HepG2 (cell line): ENCODE measurements around the gene ARHGAP45. TPM values are rescaled to one million over a fixed set of nuclear protein-coding genes. Genes with fewer than 3 reads are reported as not detected.

Experiments used
- ATF7 ChIP-seq, 2 experiments: fragments of 450-650 bp in 1 of 2; sonication (generic) in 1 of 2; formaldehyde crosslinking in 1 of 2; IDR thresholded peaks; 2 replicates each; pipeline versions ENCODE4 v1.4.0 to v1.6.1; 2016 to 2020; ENCODE audit warnings: antibody characterized with exemption in 1 of 2, mild to moderate bottlenecking in 1 of 2, missing genetic modification reagents in 1 of 2
- MBD4 ChIP-seq: IDR thresholded peaks from 2 replicates; pipeline ENCODE4 v1.6.1; 2012; ENCODE audit warnings: low read length, inconsistent platforms, borderline replicate concordance
- SNAPC4 ChIP-seq: sonication (generic); formaldehyde crosslinking; IDR thresholded peaks from 2 replicates; pipeline ENCODE4 v1.4.0; 2020; ENCODE audit warnings: mild to moderate bottlenecking, missing genetic modification reagents
- TFDP2 ChIP-seq: sonication (generic); formaldehyde crosslinking; IDR thresholded peaks from 2 replicates; pipeline ENCODE4 v1.4.0; 2020; ENCODE audit warnings: missing genetic modification reagents
- ZBTB7B ChIP-seq: sonication (generic); formaldehyde crosslinking; IDR thresholded peaks from 2 replicates; pipeline ENCODE4 v1.4.0; 2020; ENCODE audit warnings: missing genetic modification reagents
- ZNF263 ChIP-seq: sonication (generic); formaldehyde crosslinking; IDR thresholded peaks from 2 replicates; pipeline ENCODE4 v1.4.0; 2020; ENCODE audit warnings: missing genetic modification reagents
- ZNF282 ChIP-seq: fragments of 450-650 bp; IDR thresholded peaks from 2 replicates; pipeline ENCODE4 v1.6.1; 2018; ENCODE audit not compliant: partially characterized antibody
- ZNF326 ChIP-seq: sonication (generic); formaldehyde crosslinking; IDR thresholded peaks from 2 replicates; pipeline ENCODE4 v1.4.0; 2020; ENCODE audit warnings: missing genetic modification reagents, borderline replicate concordance
- ZNF512B ChIP-seq: sonication (generic); formaldehyde crosslinking; IDR thresholded peaks from 2 replicates; pipeline ENCODE4 v1.5.1; 2020; ENCODE audit warnings: missing genetic modification reagents, mild to moderate bottlenecking, borderline replicate concordance
- polyA plus RNA-seq, 8 experiments: library from polyadenylated mRNA; depleted of rRNA in 3 of 8; stranded (reverse) in 7 of 8; unstranded in 1 of 8; fragments of >200 nt; fragmentation: Illumina TruSeq in 4 of 8; extraction: Trizol in 4 of 8; gene quantifications; 2 replicates each; pipeline versions ENCODE4 v1.2.1 to v1.2.3, GENCODE V29; 2011 to 2016; ENCODE audit warnings: low read depth in 4 of 8, missing spikeins in 1 of 8, mixed read lengths in 1 of 8; ENCODE audit not compliant: insufficient read depth in 1 of 8
- total RNA-seq, 5 experiments: library from RNA; depleted of rRNA; stranded (reverse); fragments of >200 nt; fragmentation: Illumina TruSeq; extraction: Trizol; gene quantifications; 2 replicates each; pipeline ENCODE4 v1.2.3, GENCODE V29; 2016; ENCODE audit warnings: low read depth in 1 of 5
- TF ChIP-seq, protein P1 (sequence below): sonication (generic); formaldehyde crosslinking; conservative IDR thresholded peaks from 2 replicates; pipeline ENCODE4 v1.4.0; 2020; ENCODE audit warnings: missing genetic modification reagents
- TF ChIP-seq, protein P2 (sequence below): sonication (generic); formaldehyde crosslinking; IDR thresholded peaks from 2 replicates; pipeline ENCODE4 v1.4.0; 2020; ENCODE audit warnings: mild to moderate bottlenecking, missing genetic modification reagents, borderline replicate concordance

The ARHGAP45 gene
- total and polyA plus RNA-seq, 2 of the 13 experiments (the other 11 are each of a cell fraction or from before 2014, with no cell fraction given), result 0.84 to 32.0 TPM

DNA sequence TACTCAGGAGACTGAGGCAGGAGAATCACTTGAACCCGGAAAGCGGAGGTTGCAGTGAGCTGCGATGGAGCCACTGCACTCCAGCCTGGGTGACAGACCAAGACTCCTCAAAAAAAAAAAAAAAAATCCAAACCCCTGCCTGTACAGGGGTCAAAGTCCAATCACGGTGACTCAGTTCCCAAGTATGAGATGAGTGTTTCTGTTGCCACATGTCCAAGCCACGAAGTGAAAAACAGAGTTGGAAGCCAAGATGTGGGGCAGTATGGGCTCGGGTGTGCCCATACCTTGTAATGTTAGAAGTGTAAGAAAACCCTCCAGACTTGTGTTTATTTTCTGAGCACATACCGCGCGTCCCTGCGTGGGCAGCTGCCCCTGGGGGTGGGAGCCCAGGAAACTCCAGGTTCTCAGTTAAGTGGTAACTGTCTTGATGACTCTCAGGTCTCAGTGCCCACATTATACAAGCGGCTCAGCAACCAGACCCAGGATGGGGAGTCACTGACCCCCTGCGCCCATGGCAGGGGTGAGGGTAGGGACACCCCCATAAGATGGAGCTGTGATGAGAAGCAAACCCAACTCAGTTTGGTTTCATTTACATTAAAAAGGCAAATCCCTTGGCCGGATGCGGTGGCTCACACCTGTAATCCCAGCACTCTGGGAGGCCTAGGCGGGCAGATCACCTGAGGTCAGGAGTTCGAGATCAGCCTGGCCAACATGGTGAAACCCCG lies 35.6 kb downstream of the ARHGAP45 start (continued):
- TF ChIP-seq, protein P1, sequence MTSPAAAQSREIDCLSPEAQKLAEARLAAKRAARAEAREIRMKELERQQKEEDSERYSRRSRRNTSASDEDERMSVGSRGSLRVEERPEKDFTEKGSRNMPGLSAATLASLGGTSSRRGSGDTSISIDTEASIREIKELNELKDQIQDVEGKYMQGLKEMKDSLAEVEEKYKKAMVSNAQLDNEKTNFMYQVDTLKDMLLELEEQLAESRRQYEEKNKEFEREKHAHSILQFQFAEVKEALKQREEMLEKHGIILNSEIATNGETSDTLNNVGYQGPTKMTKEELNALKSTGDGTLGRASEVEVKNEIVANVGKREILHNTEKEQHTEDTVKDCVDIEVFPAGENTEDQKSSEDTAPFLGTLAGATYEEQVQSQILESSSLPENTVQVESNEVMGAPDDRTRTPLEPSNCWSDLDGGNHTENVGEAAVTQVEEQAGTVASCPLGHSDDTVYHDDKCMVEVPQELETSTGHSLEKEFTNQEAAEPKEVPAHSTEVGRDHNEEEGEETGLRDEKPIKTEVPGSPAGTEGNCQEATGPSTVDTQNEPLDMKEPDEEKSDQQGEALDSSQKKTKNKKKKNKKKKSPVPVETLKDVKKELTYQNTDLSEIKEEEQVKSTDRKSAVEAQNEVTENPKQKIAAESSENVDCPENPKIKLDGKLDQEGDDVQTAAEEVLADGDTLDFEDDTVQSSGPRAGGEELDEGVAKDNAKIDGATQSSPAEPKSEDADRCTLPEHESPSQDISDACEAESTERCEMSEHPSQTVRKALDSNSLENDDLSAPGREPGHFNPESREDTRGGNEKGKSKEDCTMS (CRISPR knock-in tag), result no peak
- TF ChIP-seq ZNF263 (CRISPR knock-in tag), result no peak
- no peak for TF ChIP-seq ZNF512B
- no peak for TF ChIP-seq TFDP2
- TF ChIP-seq SNAPC4 (CRISPR knock-in tag), result no peak
- TF ChIP-seq ZNF326, result no peak
- no peak for TF ChIP-seq ZBTB7B (CRISPR knock-in tag)
- TF ChIP-seq ZNF282, result no peak
- no peak for TF ChIP-seq ATF7 (IDR thresholded peaks at IDR 0.05)
- TF ChIP-seq ATF7 (CRISPR knock-in tag; IDR thresholded peaks at IDR 0.05), result no peak
- TF ChIP-seq MBD4, result no peak
- TF ChIP-seq, protein P2, sequence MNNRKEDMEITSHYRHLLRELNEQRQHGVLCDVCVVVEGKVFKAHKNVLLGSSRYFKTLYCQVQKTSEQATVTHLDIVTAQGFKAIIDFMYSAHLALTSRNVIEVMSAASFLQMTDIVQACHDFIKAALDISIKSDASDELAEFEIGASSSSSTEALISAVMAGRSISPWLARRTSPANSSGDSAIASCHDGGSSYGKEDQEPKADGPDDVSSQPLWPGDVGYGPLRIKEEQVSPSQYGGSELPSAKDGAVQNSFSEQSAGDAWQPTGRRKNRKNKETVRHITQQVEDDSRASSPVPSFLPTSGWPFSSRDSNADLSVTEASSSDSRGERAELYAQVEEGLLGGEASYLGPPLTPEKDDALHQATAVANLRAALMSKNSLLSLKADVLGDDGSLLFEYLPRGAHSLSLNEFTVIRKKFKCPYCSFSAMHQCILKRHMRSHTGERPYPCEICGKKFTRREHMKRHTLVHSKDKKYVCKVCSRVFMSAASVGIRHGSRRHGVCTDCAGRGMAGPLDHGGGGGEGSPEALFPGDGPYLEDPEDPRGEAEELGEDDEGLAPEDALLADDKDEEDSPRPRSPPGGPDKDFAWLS (CRISPR knock-in tag), result no peak
